ENCODE measurements around the gene KCNK1. TPM values are rescaled to one million over a fixed set of nuclear protein-coding genes. Genes with fewer than 3 reads are reported as not detected.

KCNK1 gene
- total RNA-seq, 4 donors from 2014 or later: 1.2 to 25.7 (median 21.7) TPM

DNA sequence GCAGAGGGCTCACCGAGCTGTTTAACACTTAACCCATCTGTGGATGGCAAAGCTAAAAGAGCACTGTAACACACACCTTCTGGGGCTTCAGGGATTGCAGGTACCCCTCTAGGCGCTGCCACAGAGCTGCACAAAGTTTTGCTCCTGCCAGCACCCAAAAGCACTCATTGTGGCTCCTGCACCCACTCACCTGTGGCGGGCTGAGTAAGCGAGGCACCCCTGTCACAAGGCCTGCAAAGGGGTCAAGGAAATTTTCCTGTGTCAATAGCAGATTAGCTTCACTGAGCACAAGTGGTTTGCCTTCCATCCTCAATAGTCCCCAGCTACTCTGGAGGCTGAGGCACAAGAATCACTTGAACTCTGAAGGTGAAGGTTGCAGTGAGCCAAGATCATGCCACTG is 29.5 kb upstream of the KCNK1 start:
- TF ChIP-seq POLR2AphosphoS5 (IDR thresholded peaks at IDR 0.05): no peak
- TF ChIP-seq POLR2A (IDR thresholded peaks at IDR 0.05): no peak
- TF ChIP-seq EP300 (IDR thresholded peaks at IDR 0.05; ENCODE audit: low read depth): no peak
- TF ChIP-seq, protein P1, sequence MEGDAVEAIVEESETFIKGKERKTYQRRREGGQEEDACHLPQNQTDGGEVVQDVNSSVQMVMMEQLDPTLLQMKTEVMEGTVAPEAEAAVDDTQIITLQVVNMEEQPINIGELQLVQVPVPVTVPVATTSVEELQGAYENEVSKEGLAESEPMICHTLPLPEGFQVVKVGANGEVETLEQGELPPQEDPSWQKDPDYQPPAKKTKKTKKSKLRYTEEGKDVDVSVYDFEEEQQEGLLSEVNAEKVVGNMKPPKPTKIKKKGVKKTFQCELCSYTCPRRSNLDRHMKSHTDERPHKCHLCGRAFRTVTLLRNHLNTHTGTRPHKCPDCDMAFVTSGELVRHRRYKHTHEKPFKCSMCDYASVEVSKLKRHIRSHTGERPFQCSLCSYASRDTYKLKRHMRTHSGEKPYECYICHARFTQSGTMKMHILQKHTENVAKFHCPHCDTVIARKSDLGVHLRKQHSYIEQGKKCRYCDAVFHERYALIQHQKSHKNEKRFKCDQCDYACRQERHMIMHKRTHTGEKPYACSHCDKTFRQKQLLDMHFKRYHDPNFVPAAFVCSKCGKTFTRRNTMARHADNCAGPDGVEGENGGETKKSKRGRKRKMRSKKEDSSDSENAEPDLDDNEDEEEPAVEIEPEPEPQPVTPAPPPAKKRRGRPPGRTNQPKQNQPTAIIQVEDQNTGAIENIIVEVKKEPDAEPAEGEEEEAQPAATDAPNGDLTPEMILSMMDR (IDR thresholded peaks at IDR 0.05): no peak
- H3K4me3 ChIP-seq: no peak overlapping the region
- no peaks in the 10 kb centered on the region for H3K4me1 ChIP-seq
- H3K9me3 ChIP-seq: no peaks in the 10 kb centered on the region
- no peak for DNase-seq
- intact Hi-C loops (cut with DNase I; ENCODE audit: low total_unique reads): no loop called here
- H3K27ac ChIP-seq: no peak overlapping the region
- H3K36me3 ChIP-seq: no peaks in the 10 kb centered on the region
- H3K27me3 ChIP-seq: no peaks in the 10 kb centered on the region
- in situ Hi-C loops (cut with MboI; ENCODE audit: low pct_ligation_motif_present in 1 of 4, low pct_unique_long_range_greater_than_20kb in 1 of 4, low sequenced_read_pairs in 3 of 4): no loop called here
- 80% methylated on average over 1 to 4 of the region's 4 CpGs for WGBS, 2 donors (ENCODE audit: low coverage in 1 of 2)

DNA sequence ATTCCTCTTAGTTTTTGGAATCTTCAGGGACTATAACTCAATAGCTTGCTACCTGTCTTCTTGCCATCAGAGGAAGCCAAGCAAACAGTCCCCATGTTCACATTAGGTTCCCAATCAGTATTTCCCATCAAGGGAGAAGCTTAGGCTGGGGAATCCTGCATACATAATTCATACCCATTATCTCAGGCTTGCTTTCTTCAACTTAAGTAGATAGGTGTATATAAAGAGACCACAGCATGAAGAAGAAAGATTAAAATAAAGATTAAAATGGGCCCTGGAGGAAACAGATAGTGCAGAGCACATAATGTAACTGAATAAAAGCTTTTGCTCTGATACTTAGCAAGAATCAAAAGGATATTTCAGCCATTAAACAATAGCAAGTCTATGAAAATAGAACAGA is 29.0 kb upstream of the KCNK1 start:
- DNase-seq: no peak
- no peak overlapping the region for H3K4me3 ChIP-seq
- TF ChIP-seq POLR2AphosphoS5 (IDR thresholded peaks at IDR 0.05) (no peak), EP300 (IDR thresholded peaks at IDR 0.05; ENCODE audit: low read depth) (no peak), POLR2A (IDR thresholded peaks at IDR 0.05) (no peak)
- no peaks in the 10 kb centered on the region for H3K9me3 ChIP-seq
- no peak overlapping the region for H3K27ac ChIP-seq
- in situ Hi-C loops (cut with MboI; ENCODE audit: low pct_ligation_motif_present in 1 of 4, low pct_unique_long_range_greater_than_20kb in 1 of 4, low sequenced_read_pairs in 3 of 4): no loop called here
- no peaks in the 10 kb centered on the region for H3K27me3 ChIP-seq
- H3K4me1 ChIP-seq: no peaks in the 10 kb centered on the region
- intact Hi-C loops (cut with DNase I; ENCODE audit: low total_unique reads): no loop called here
- H3K36me3 ChIP-seq: no peaks in the 10 kb centered on the region

DNA sequence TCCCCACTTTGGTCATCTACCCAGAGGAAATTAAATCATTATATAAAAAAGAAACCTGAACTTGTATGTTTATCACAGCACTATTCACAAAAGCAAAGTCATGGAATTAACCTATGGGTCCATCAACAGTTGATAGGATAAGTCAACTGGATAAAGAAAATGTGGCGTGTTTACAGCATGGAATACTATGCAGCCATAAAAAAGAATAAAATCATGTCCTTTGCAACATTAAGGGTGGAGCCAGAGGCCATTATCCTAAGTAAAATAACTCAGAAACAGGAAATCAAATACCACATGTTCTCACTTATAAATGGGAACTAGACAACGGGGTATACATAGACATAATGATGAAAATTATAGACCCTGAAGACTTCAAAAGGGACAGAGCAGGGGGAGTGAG is 27.6 kb upstream of the KCNK1 start:
- intact Hi-C loops (cut with DNase I; ENCODE audit: low total_unique reads) (no loop called here), in situ Hi-C loops (cut with MboI; ENCODE audit: low pct_ligation_motif_present in 1 of 4, low pct_unique_long_range_greater_than_20kb in 1 of 4, low sequenced_read_pairs in 3 of 4) (no loop called here)
- Histone ChIP-seq H3K4me1 (no peaks in the 10 kb centered on the region), H3K9me3 (no peaks in the 10 kb centered on the region), H3K27ac (no peak overlapping the region), H3K4me3 (no peak overlapping the region), H3K36me3 (no peaks in the 10 kb centered on the region), H3K27me3 (no peaks in the 10 kb centered on the region)
- WGBS, 2 donors (ENCODE audit: low coverage in 1 of 2): 77 to 78% methylated on average over 2 of the region's 2 CpGs
- TF ChIP-seq EP300 (IDR thresholded peaks at IDR 0.05; ENCODE audit: low read depth) (no peak), POLR2AphosphoS5 (IDR thresholded peaks at IDR 0.05) (no peak), POLR2A (IDR thresholded peaks at IDR 0.05) (no peak)
- TF ChIP-seq, protein P1 (IDR thresholded peaks at IDR 0.05): no peak
- DNase-seq: no peak

DNA sequence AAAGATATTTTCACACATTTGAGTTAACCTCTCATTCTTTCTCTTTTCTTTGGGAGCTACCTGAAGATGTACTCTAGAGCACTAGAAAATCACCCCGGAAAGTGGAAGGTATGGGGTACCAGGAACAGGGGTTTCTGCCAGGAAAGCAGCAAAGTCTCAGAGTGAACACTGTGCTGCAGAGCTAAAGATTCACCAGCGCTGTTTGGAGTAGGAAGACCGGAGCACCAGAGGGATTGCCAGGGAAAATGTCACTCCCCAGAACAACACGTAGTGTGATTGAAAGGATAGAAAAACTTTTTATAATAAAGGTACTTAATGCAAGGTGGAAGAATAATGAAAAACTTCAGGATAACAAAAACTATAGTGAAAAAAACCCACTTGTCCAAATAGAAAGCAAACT is 26.7 kb upstream of the KCNK1 start:
- H3K27me3 ChIP-seq: no peaks in the 10 kb centered on the region
- H3K4me1 ChIP-seq: no peaks in the 10 kb centered on the region
- H3K9me3 ChIP-seq: no peaks in the 10 kb centered on the region
- in situ Hi-C loops (cut with MboI; ENCODE audit: low pct_ligation_motif_present in 1 of 4, low pct_unique_long_range_greater_than_20kb in 1 of 4, low sequenced_read_pairs in 3 of 4) (no loop called here), intact Hi-C loops (cut with DNase I; ENCODE audit: low total_unique reads) (no loop called here)
- H3K4me3 ChIP-seq: no peak overlapping the region
- TF ChIP-seq, protein P1 (IDR thresholded peaks at IDR 0.05): no peak
- TF ChIP-seq EP300 (IDR thresholded peaks at IDR 0.05; ENCODE audit: low read depth): no peak
- DNase-seq: no peak
- H3K36me3 ChIP-seq: no peaks in the 10 kb centered on the region
- 67 to 82% methylated on average over 2 to 4 of the region's 4 CpGs for WGBS, 2 donors (ENCODE audit: low coverage in 1 of 2)
- H3K27ac ChIP-seq: no peak overlapping the region

DNA sequence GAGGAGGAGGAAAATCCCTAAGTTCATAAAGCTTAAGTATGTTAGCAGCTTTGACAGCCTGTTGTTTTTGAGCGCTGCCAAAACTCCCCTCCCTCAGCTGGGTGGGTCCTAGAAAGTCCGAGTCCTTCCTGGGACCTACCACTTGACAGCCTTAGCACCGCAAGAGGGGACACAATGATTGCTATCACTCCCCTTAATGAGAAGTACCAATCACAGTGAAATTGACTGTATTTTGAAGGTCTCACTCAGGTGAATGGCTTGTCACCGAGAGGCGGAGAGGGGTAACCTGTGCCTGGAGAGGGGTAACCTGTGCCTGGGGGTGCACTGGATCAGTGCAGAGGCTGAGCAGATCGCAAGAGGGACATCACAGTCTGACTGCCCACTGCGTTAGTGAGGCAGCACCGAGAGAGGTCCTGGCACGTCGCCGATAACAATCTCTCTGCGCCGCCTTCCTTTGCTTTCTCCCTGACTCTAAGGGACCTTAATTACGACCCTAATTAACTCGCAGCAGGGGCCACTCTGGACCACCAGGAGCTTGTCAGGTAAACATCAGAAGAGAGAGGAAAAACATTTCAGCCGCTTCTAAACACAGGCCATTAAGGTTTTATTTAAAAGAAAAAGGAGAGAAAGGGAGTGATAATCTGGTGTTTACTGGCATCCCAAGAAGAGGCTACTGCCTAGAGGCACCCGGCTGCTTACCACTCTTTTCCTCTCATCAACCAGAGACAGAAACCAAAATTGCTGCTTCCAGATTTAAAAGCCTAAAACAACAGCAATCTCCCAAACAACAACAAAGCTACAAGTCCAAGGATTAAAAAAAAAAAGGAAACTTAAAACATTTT is 25.7 kb upstream of the KCNK1 start:
- no peaks in the 10 kb centered on the region for H3K27me3 ChIP-seq
- no peaks in the 10 kb centered on the region for H3K4me1 ChIP-seq
- no peak for DNase-seq
- H3K4me3 ChIP-seq: no peak overlapping the region
- no peaks in the 10 kb centered on the region for H3K9me3 ChIP-seq
- intact Hi-C loops (cut with DNase I; ENCODE audit: low total_unique reads): no loop called here
- in situ Hi-C loops (cut with MboI; ENCODE audit: low pct_ligation_motif_present in 1 of 4, low pct_unique_long_range_greater_than_20kb in 1 of 4, low sequenced_read_pairs in 3 of 4): no loop called here
- H3K27ac ChIP-seq: no peak overlapping the region
- WGBS, 2 donors (ENCODE audit: low coverage in 1 of 2): 20 to 43% methylated on average over 2 to 17 of the region's 17 CpGs
- TF ChIP-seq EP300 (IDR thresholded peaks at IDR 0.05; ENCODE audit: low read depth) (no peak), POLR2AphosphoS5 (IDR thresholded peaks at IDR 0.05) (no peak), POLR2A (IDR thresholded peaks at IDR 0.05) (no peak)
- TF ChIP-seq, protein P1 (IDR thresholded peaks at IDR 0.05): no peak
- H3K36me3 ChIP-seq: no peaks in the 10 kb centered on the region
